Stimulated activated CD4-positive, alpha-beta T cell treated with anti-CD3 and anti-CD28 coated beads, Interleukin-12 subunit alpha, Interleukin-12 subunit beta, amount 100 ng/mL, for 4 hours (primary cell): ENCODE data around the gene SERGEF.
"Not testable (repeated sequence)": the region's sequence is repeated elsewhere in the genome, so short reads cannot be mapped to it uniquely, and the experiment has no call there.

Source experiments
- DNase-seq: peaks from one replicate; pipeline ENCODE4 v3.0.0-alpha.2; 2020

The SERGEF gene

GRCh38 chr11:17898782-17899181 is 114.1 kb downstream of the SERGEF start:
- DNase-seq, result no peak

DNA sequence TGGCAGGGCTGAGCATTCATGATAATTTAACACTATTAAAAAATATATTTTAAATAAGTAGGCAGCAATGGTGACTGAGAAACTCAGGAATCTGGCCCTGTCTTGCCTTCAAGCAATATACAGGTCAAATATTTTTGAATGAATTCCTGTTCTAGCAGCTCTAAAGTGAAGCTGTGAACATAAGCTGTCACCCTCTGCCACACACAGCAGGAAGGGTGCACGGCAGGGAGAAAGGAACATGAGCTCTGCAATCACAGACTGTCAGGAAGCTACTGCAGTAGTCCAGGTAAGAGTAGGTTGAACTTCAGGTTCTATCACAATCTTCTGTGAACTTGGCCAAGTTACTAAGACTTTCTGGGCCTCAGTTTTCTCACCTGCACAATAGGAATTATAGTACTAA is 114.8 kb downstream of the SERGEF start:
- no peak for DNase-seq

- DNase-seq, result no peak
These were observed 115.4 kb downstream of the SERGEF start for GRCh38 chr11:17897495-17897894.

GRCh38 chr11:17896496-17897151 is 116.2 kb downstream of the SERGEF start:
- DNase-seq, result not testable (repeated sequence)

DNA sequence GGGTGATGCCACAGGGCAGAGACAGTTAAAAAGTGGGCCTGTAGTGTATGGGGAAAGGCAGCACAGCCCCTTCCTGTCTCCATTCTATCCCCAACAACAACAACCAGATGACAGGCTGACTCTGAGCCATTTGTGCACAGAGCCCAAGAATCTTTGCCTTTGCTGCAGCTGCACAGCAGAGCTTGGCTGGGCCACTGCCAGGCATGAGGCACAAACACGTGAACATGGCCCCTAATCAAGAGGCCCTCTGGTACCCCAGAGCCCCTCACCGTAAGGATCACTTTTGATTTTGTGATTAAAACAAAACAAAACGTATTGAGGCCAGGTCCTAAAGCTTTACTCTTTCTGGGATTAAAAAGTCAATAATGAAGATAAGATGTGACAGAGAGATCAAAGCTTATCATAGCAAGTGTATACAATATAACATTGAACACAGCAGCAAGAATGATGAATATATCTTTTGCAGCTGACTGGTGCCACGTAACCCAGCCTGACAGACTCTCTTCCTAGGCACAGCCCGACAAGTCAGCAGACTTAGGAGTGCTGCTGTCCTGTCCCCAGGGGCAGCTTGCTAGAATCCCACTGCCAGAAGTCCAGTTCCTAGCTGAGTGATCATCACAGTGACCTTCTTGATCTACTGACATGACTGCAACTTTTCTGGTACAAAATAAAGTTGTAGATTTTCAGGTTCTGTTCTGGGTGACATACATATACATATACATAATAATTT is 117.8 kb downstream of the SERGEF start:
- DNase-seq, result no peak

DNA sequence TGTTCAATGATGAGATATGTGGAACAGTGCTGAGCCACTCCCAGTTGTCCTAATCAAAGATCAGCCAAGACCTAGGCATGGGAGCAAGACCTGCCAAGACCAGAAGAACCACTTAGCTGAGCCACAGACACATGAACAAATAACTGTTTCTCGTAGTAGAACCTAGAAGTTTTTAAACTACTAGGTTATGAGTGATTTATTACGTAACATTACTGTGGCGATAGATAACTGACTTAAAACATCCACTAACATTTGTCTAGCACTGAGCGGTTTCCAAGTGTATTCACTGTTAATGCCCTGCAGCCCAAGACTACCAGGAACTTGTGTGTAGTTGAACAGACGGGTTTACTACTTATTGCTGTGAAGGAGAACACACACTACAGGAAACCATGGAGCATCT is 120.4 kb downstream of the SERGEF start:
- no peak for DNase-seq

GRCh38 chr11:17890325-17890724 is 122.5 kb downstream of the SERGEF start:
- no peak for DNase-seq

DNA sequence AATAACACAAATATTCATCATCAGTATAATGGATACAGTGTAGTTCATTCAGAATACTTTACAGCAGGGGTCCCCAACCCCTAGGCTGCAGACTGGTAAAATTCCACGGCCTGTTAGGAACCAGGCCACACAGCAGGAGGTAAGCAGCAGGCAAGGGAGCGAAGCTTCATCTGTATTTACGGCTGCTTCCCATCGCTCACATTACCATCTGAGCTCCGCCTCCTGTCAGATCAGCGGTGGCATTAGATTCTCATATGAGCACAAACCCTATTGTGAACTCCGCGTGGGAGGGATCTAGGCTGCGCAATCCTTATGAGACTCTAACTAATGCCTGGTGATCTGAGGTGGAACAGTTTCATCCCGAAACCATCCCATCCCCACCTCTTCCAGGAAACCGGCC is 125.1 kb downstream of the SERGEF start:
- no peak for DNase-seq

DNA sequence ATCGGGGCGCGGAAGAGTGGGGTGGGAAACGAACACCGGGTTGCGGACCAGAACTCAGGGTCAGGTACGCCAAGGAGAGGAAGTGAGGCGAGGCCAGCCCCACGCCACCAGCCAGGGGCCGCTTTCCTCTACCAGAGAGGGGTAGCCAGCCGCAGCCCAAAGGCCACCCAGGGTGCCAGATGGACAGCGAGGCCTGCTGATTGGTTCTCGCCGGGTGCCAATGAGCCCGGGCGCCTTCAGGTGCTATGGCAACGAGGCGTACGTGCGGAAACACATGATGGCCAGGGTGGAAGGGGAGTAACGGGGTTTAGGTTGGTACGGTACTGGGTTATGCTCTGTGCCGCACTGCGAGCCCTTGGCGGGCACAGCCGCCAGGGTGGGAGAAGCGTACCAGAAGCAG is 128.9 kb downstream of the SERGEF start:
- DNase-seq, result no peak

DNA sequence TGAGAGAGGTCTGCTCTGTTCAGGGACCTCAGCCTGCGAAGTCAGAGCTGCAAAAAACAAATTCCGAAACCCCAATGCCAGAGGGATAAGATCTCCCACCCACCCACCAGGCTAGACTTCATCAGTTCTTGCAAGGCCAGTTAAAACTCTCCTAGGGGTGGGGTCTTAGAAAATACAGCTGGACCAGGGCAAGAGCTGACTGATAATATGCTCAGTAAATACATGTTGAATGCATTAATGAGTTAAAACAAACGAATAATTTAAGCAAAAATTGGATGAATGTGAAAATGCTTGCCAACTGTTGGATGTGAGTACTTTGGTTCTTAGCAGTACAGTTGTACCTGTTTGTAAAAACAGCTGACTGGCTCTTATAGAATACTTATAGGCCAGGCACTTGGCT is 129.8 kb downstream of the SERGEF start:
- no peak for DNase-seq

DNA sequence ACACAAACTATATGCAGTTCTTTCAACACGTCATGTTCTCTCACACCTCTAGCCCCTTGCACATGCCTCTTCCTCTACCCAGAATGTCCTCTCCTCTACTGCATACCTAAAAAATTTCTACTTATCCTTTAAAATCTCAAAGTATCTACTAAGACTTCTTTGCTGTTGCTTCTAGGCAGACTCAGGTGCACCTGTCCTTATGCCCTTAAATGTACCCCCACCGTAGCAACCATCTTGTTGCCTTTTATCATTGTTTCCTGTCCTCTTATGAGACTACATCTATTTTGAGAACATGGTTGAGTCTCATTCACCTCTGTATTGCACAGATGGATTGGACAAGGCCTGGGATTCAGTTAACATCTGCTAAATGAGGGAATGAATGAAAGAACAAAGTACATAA is 134.1 kb downstream of the SERGEF start:
- no peak for DNase-seq

DNA sequence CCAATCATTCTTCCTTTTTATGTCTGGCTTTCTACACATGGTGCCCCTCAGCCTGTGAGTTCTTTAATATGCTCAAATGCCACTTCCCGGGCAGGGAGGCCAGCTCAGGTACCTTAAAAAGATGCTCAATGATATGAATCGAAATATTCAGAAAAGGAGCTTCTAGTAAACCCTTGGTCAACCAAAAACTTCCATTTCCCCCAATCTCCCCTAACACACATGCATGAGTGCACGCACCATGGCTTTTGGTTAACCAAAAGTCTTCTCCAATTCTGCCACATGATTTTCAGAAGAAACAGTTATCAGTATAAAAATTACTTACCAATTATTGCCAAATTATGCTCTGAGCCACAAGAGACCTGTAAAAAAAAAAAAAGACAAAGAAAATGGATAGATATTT is 135.0 kb downstream of the SERGEF start:
- DNase-seq, result no peak

- DNase-seq, result no peak
These were observed 136.0 kb downstream of the SERGEF start for GRCh38 chr11:17876827-17877226.

DNA sequence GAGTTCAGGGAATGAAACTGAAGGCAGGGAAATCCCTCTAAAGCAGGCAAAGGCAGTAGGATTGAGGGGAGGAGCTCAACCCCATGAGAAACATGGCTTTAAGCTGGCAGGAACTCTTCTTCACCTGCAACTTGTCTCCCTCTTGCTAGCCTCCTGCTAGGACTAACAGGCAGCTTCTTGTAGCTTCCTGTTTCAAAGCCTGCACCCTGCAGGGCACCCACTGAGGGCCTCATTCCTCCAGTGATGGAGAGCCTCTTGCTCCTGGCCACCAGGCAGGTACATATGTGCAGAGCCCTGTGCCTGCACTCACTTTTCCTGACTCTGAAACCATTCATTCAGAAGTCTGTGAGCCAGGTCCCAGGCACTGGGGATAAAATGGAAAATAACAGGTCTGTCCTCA is 137.0 kb downstream of the SERGEF start:
- DNase-seq, result no peak

DNA sequence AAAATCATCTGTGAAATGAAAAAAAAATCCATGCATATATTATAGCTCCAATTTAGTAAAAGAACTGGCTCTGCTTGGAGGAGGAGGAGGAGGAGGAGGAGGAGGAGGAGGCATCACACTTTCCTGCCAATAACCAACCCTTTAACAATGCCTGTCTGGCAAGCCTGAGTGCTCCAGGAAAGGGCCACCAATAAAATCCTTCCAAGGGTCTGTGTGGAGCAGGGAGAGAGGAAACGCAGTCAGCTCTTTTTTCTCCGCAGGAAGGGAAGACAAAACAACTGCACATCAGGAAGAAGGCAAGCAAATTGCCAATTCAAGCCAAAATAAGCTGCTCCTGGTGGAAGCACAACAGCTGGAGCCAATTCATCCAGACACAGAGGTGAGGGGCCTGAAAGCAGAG is 139.3 kb downstream of the SERGEF start:
- DNase-seq, result no peak

- not testable (repeated sequence) for DNase-seq
These were observed 144.4 kb downstream of the SERGEF start for GRCh38 chr11:17868398-17868797.

DNA sequence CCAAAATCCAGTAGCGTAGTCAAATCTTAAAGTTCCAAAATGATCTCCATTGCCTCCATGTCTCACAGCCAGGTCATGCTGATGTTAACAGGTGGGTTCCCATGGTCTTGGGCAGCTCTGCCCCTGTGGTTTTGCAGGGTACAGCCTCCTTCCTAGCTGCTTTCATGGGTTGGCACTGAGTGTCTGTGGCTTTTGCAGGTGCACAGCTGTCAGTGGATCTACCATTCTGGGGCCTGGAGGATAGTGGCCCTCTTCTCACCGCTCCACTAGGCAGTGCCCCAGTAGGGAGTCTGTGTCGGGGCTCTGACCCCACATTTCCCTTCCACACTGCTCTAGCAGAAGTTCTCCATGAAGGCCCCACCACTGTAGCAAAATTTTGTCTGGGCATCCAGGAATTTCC is 145.5 kb downstream of the SERGEF start:
- DNase-seq, result no peak

- no peak for DNase-seq
These were observed 146.9 kb downstream of the SERGEF start for GRCh38 chr11:17865765-17866428.

DNA sequence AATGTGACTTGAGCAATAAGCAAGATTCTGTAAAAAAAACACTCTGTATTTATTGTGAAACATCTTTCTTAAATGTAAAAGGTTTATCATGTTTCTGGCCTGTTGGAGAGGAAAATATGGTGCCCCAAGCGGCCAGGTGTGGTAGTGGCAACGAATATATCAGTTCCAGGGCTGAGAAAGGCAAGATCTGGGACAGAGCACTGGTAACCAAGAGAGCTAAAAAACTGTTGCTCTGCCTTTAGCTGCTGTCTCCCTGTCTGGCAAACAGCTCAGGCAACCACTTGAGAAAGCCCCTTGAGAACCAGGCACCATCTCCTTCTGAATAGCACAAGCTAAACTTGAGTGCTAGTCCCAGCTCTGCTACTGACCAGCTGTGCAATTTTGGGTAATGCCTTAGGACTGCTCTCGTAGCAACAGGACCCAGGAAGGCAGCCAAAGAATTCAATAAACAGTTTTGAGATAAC is 148.3 kb downstream of the SERGEF start:
- peak; percentile 3 for DNase-seq

DNA sequence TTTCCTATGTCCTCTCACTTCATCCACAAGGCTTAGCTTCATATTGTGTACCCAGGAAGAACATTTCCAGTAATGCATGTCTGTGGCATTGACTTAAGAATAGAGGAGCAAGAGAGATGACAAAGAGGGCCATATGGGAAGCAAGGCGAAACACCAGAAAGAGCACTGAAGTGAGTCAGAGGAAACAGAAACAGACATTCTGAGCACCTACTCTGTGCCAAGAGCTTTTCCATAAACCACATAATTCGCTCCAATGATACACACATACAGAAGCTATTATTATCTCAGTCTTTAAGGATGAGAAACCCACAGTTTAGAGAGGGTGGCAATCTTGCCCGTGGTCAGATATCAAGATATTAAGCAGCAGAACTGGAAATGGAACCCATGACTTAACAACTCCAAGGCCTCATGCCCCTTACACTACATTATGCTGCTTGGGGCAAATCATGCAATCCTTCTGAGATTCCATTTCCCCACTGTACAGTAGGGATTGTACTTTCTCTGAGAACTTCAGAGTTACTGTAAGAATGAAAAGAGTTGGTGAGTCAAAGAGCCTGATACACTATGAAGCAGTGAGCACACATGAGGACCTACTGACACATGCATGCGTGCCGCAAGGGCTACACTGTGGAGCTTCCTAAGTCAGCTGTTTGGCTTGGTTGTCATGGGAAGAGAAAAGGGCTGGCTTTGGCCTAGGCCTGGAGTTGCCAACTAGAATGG is 151.7 kb downstream of the SERGEF start:
- DNase-seq, result no peak

GRCh38 chr11:17859552-17859951 is 153.3 kb downstream of the SERGEF start:
- DNase-seq, result no peak

GRCh38 chr11:17855531-17856290 is 157.1 kb downstream of the SERGEF start:
- DNase-seq, result no peak

GRCh38 chr11:17853280-17853679 is 159.6 kb downstream of the SERGEF start:
- no peak for DNase-seq
